HCT116 (cell line): Measurements from ENCODE around the gene TMEM26. TPM values are rescaled to one million over a fixed set of nuclear protein-coding genes. Genes with fewer than 3 reads are reported as not detected.

Source experiments
- ATAC-seq: fragments of 200-7000 bp; cut with Tn5 transposase; 2 replicates; pipeline ENCODE4 v1.9.1; 2020; ENCODE audit warnings: mild to moderate bottlenecking, moderate library complexity
- BruUV-seq: library from RNA; stranded (reverse); fragments of 400-500 nt; replicated peaks from 2 replicates; lab custom pipeline; 2021; lab: Mats Ljungman, UMichigan
- CTCF ChIA-PET: fragments of 300-600 bp; sonication (Branson Sonifier 250); formaldehyde crosslinking; loops from one replicate; lab custom pipeline; 2021; ENCODE audit warnings: antibody characterized with exemption; lab: Charles Lee
- POLR2A ChIA-PET: fragments of 300-600, 350-600 bp; sonication (Branson Sonifier 250); formaldehyde crosslinking; loops from one replicate; lab custom pipeline; 2021; ENCODE audit warnings: antibody characterized with exemption; lab: Charles Lee
- RAD21 ChIA-PET, 2 experiments: fragments of 300-600 bp; sonication (Branson Sonifier 250); formaldehyde crosslinking; loops; one replicate each; lab custom pipeline; 2023; ENCODE audit warnings: low total read pairs in 2 of 2; ENCODE audit not compliant: uncharacterized antibody in 2 of 2, unreplicated experiment in 2 of 2, low non-redundant PET in 1 of 2; lab: Charles Lee
- DNase-seq: peaks from one replicate; pipeline ENCODE4 v3.0.0-alpha.2; 2010; ENCODE audit warnings: low read depth, low spot score
- H2AFZ ChIP-seq: fragments of 200-600 bp; shearing (Covaris generic), sonication (generic); 2 replicates; pipeline ENCODE4 v1.6.1; 2017; ENCODE audit warnings: low read depth, mixed run types, mixed read lengths, antibody characterized with exemption, low read length; ENCODE audit not compliant: poor library complexity, severe bottlenecking
- H3K27ac ChIP-seq: 2 replicates; pipeline ENCODE4 v1.5.1; 2012; ENCODE audit warnings: low read depth, low read length
- H3K27me3 ChIP-seq: fragments of 200-600 bp; sonication (generic); 2 replicates; pipeline ENCODE4 v1.6.1; 2016; ENCODE audit warnings: mixed run types, low read length, mixed read lengths; ENCODE audit not compliant: insufficient read depth
- H3K36me3 ChIP-seq, 2 experiments: fragments of 200-500 bp in 1 of 2; fragments of 200-600 bp in 1 of 2; sonication (Bioruptor generic) in 1 of 2; sonication (generic) in 1 of 2; 2 replicates each; pipeline versions ENCODE4 v1.5.1 to v1.6.1; 2014 to 2016; ENCODE audit warnings: low read length in 2 of 2, inconsistent platforms in 1 of 2, mixed read lengths in 1 of 2, mixed run types in 1 of 2; ENCODE audit not compliant: insufficient read depth in 2 of 2, control insufficient read depth in 1 of 2
- H3K4me1 ChIP-seq, 2 experiments: fragments of 200-600 bp in 1 of 2; sonication (generic) in 1 of 2; 2 replicates each; pipeline versions ENCODE4 v1.5.1 to v1.6.1; 2012 to 2017; ENCODE audit warnings: low read length in 2 of 2, inconsistent platforms in 1 of 2, mild to moderate bottlenecking in 1 of 2, mixed read lengths in 1 of 2, mixed run types in 1 of 2, moderate library complexity in 1 of 2; ENCODE audit not compliant: insufficient read depth in 2 of 2, control insufficient read depth in 1 of 2
- H3K4me2 ChIP-seq: fragments of 200-600 bp; sonication (generic); 2 replicates; pipeline ENCODE4 v1.6.1; 2017; ENCODE audit warnings: mixed run types, low read length, mixed read lengths
- H3K4me3 ChIP-seq, 2 experiments: fragments of 200-600 bp in 1 of 2; sonication (generic) in 1 of 2; replicated peaks in 1 of 2; 2 replicates each; pipeline ENCODE4 v1.5.1; 2011 to 2016; ENCODE audit warnings: low read length in 2 of 2, control low read depth in 1 of 2, low read depth in 1 of 2, mild to moderate bottlenecking in 1 of 2, mixed read lengths in 1 of 2, mixed run types in 1 of 2
- H3K79me2 ChIP-seq: fragments of 200-600 bp; sonication (generic); 2 replicates; pipeline ENCODE4 v1.6.1; 2017; ENCODE audit warnings: mild to moderate bottlenecking, mixed run types, low read length, moderate library complexity, mixed read lengths; ENCODE audit not compliant: insufficient read depth
- H3K9ac ChIP-seq: fragments of 200-600 bp; sonication (generic); 2 replicates; pipeline ENCODE4 v1.6.1; 2016; ENCODE audit warnings: low read length, mixed read lengths
- H3K9me2 ChIP-seq: fragments of 200-600 bp; sonication (generic), shearing (Covaris generic); 2 replicates; pipeline ENCODE4 v1.6.1; 2017; ENCODE audit warnings: mixed run types, mild to moderate bottlenecking, moderate library complexity; ENCODE audit not compliant: insufficient read depth
- H3K9me3 ChIP-seq, 2 experiments: fragments of 200-500 bp in 1 of 2; fragments of 200-600 bp in 1 of 2; sonication (Bioruptor generic) in 1 of 2; sonication (generic) in 1 of 2; 2 replicates each; pipeline ENCODE4 v1.6.1; 2014 to 2017; ENCODE audit warnings: low read length in 2 of 2, mixed read lengths in 2 of 2, inconsistent platforms in 1 of 2, low read depth in 1 of 2, mild to moderate bottlenecking in 1 of 2, mixed run types in 1 of 2, moderate library complexity in 1 of 2; ENCODE audit not compliant: control insufficient read depth in 1 of 2, insufficient read depth in 1 of 2
- H4K20me1 ChIP-seq: fragments of 200-600 bp; sonication (generic), shearing (Covaris generic); 2 replicates; pipeline ENCODE4 v1.6.1; 2017; ENCODE audit warnings: mixed run types, mild to moderate bottlenecking, moderate library complexity; ENCODE audit not compliant: insufficient read depth
- CBX3 ChIP-seq: IDR thresholded peaks from 2 replicates; pipeline ENCODE4 v1.6.1; 2012; ENCODE audit warnings: low read depth
- CEBPB ChIP-seq: IDR thresholded peaks from 2 replicates; pipeline ENCODE4 v1.6.1; 2012; ENCODE audit warnings: low read depth
- CTCF ChIP-seq, 3 experiments: fragments of 200-600 bp in 1 of 3; sonication (generic) in 1 of 3; IDR thresholded peaks in 2 of 3; conservative IDR thresholded peaks in 1 of 3; 2 replicates each; pipeline ENCODE4 v1.5.1; 2012 to 2017; ENCODE audit warnings: low read depth in 2 of 3, low read length in 2 of 3, antibody characterized with exemption in 1 of 3, borderline replicate concordance in 1 of 3, control low read depth in 1 of 3, mild to moderate bottlenecking in 1 of 3, mixed read lengths in 1 of 3, mixed run types in 1 of 3, moderate library complexity in 1 of 3; ENCODE audit not compliant: insufficient read depth in 1 of 3
- EGR1 ChIP-seq: IDR thresholded peaks from 2 replicates; pipeline ENCODE4 v1.6.1; 2012; ENCODE audit warnings: low read depth
- EZH2 ChIP-seq: fragments of 200-600 bp; sonication (generic); IDR thresholded peaks from 2 replicates; pipeline ENCODE4 v1.6.1; 2017; ENCODE audit warnings: antibody characterized with exemption, mixed run types
- EZH2phosphoT487 ChIP-seq: fragments of 200-600 bp; IDR thresholded peaks from 2 replicates; pipeline ENCODE4 v1.6.1; 2018; ENCODE audit warnings: antibody characterized with exemption, borderline replicate concordance
- FOSL1 ChIP-seq: IDR thresholded peaks from 2 replicates; pipeline ENCODE4 v1.6.1; 2012; ENCODE audit warnings: low read depth
- JUND ChIP-seq: IDR thresholded peaks from 2 replicates; pipeline ENCODE4 v1.6.1; 2012
- MAX ChIP-seq: IDR thresholded peaks from 2 replicates; pipeline ENCODE4 v1.6.1; 2012
- POLR2A ChIP-seq: IDR thresholded peaks from 2 replicates; pipeline ENCODE4 v1.7.0; 2011; ENCODE audit warnings: borderline replicate concordance; ENCODE audit not compliant: insufficient read depth, insufficient read length; ENCODE audit errors: extremely low read depth
- RAD21 ChIP-seq: IDR thresholded peaks from 2 replicates; pipeline ENCODE4 v1.6.1; 2012; ENCODE audit warnings: low read depth, mild to moderate bottlenecking
- SIN3A ChIP-seq: IDR thresholded peaks from 2 replicates; pipeline ENCODE4 v1.6.1; 2012; ENCODE audit warnings: low read depth
- SP1 ChIP-seq: IDR thresholded peaks from 2 replicates; pipeline ENCODE4 v1.6.1; 2012; ENCODE audit warnings: low read depth
- TCF7L2 ChIP-seq: IDR thresholded peaks from 2 replicates; pipeline ENCODE4 v1.7.0; 2011; ENCODE audit warnings: borderline replicate concordance, inconsistent platforms; ENCODE audit not compliant: insufficient read depth, insufficient read length; ENCODE audit errors: extremely low read depth
- YY1 ChIP-seq: IDR thresholded peaks from 2 replicates; pipeline ENCODE4 v1.6.1; 2011; ENCODE audit warnings: low read length, low read depth, moderate library complexity, mild to moderate bottlenecking; ENCODE audit not compliant: insufficient replicate concordance; ENCODE audit errors: extremely low read depth
- ZFX ChIP-seq: fragments of 450-650 bp; IDR thresholded peaks from 2 replicates; pipeline ENCODE4 v1.6.1; 2017
- ZNF274 ChIP-seq: fragments of 200-500 bp; sonication (Bioruptor generic); IDR thresholded peaks from 2 replicates; pipeline ENCODE4 v1.6.1; 2014; ENCODE audit warnings: mild to moderate bottlenecking, low read depth, low read length, inconsistent platforms
- intact Hi-C: fragments of 100-400 bp; cut with micrococcal nuclease; formaldehyde crosslinking; loops from 2 replicates; pipeline ENCODE4 v1.10.0; 2022
- total RNA-seq: library from RNA; stranded (reverse); gene quantifications from one replicate; pipeline ENCODE4 v1.2.1, GENCODE V29; 2021; ENCODE audit not compliant: unreplicated experiment
- TF ChIP-seq, protein P1 (sequence below): IDR thresholded peaks from 2 replicates; pipeline ENCODE4 v1.6.1; 2012; ENCODE audit warnings: low read depth
- TF ChIP-seq, protein P2 (sequence below): IDR thresholded peaks from 2 replicates; pipeline ENCODE4 v1.6.1; 2012

The TMEM26 gene
- total RNA-seq, 1 experiment from 2014 or later, result not detected

DNA sequence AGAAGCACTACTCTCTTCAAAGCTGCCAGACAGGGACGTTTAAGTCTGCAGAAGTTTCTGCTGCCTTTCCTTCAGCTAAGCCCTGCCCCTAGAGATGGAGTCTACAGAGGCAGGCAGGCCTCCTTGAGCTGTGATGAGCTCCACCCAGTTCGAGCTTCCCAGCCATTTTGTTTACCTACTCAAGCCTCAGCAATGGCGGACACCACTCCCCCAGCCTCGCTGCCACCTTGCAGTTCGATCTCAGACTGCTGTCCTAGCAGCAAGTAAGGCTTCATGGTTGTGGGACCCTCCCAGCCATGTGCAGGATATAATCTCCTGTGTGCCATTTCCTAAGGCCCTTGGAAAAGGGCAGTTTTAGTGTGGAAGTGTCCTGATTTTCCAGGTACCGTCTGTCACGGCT is 74.3 kb downstream of the TMEM26 start:
- BruUV-seq, result no TSS peak
- ChIA-PET RAD21 (no interaction called here), POLR2A (no interaction called here), CTCF (no interaction called here)
- no peak for DNase-seq
- H3K27me3 ChIP-seq, result no peaks in the 10 kb centered on the region
- H3K27ac ChIP-seq, result no peak overlapping the region
- H3K9ac ChIP-seq, result no peak overlapping the region
- intact Hi-C loops, result no loop called here
- H3K9me3 ChIP-seq, result 0 out of 4 replicates have a peak, but pooled peaks cover 0 to 3% of the 10 kb centered on the region in 2 experiments
- H3K4me3 ChIP-seq, result no peak overlapping the region
- H4K20me1 ChIP-seq, result no peaks in the 10 kb centered on the region
- no peaks in the 10 kb centered on the region for H3K36me3 ChIP-seq
- H2AFZ ChIP-seq, result no peak overlapping the region
- TF ChIP-seq JUND (no peak), EZH2phosphoT487 (no peak), EGR1 (no peak), ZFX (no peak), SIN3A (no peak), POLR2A (no peak), CEBPB (no peak), MAX (no peak), EZH2 (no peak), SP1 (no peak), CTCF (IDR thresholded peaks at IDR 0.05 in 2 of 3, conservative IDR thresholded peaks at IDR 0.05 in 1 of 3; ENCODE audit: borderline replicate concordance in 1 of 3, insufficient read depth in 1 of 3, low read depth in 2 of 3, low read length in 2 of 3) (no peak), CBX3 (no peak), YY1 (no peak), ZNF274 (no peak), RAD21 (no peak), FOSL1 (no peak), TCF7L2 (no peak)
- TF ChIP-seq, protein P1, sequence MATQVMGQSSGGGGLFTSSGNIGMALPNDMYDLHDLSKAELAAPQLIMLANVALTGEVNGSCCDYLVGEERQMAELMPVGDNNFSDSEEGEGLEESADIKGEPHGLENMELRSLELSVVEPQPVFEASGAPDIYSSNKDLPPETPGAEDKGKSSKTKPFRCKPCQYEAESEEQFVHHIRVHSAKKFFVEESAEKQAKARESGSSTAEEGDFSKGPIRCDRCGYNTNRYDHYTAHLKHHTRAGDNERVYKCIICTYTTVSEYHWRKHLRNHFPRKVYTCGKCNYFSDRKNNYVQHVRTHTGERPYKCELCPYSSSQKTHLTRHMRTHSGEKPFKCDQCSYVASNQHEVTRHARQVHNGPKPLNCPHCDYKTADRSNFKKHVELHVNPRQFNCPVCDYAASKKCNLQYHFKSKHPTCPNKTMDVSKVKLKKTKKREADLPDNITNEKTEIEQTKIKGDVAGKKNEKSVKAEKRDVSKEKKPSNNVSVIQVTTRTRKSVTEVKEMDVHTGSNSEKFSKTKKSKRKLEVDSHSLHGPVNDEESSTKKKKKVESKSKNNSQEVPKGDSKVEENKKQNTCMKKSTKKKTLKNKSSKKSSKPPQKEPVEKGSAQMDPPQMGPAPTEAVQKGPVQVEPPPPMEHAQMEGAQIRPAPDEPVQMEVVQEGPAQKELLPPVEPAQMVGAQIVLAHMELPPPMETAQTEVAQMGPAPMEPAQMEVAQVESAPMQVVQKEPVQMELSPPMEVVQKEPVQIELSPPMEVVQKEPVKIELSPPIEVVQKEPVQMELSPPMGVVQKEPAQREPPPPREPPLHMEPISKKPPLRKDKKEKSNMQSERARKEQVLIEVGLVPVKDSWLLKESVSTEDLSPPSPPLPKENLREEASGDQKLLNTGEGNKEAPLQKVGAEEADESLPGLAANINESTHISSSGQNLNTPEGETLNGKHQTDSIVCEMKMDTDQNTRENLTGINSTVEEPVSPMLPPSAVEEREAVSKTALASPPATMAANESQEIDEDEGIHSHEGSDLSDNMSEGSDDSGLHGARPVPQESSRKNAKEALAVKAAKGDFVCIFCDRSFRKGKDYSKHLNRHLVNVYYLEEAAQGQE, result no peak
- TF ChIP-seq, protein P2, sequence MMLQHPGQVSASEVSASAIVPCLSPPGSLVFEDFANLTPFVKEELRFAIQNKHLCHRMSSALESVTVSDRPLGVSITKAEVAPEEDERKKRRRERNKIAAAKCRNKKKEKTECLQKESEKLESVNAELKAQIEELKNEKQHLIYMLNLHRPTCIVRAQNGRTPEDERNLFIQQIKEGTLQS, result no peak
- no peaks in the 10 kb centered on the region for H3K79me2 ChIP-seq
- no peak overlapping the region for H3K4me2 ChIP-seq
- no peaks in the 10 kb centered on the region for H3K4me1 ChIP-seq
- ATAC-seq, result no peak
- H3K9me2 ChIP-seq, result 0 out of 2 replicates have a peak, but pooled peaks cover 3% of the 10 kb centered on the region
